Measurements from ENCODE around the gene TMEM167B.
"Not testable (repeated sequence)": the region's sequence is repeated elsewhere in the genome, so short reads cannot be mapped to it uniquely, and the experiment has no call there.

The TMEM167B gene

DNA sequence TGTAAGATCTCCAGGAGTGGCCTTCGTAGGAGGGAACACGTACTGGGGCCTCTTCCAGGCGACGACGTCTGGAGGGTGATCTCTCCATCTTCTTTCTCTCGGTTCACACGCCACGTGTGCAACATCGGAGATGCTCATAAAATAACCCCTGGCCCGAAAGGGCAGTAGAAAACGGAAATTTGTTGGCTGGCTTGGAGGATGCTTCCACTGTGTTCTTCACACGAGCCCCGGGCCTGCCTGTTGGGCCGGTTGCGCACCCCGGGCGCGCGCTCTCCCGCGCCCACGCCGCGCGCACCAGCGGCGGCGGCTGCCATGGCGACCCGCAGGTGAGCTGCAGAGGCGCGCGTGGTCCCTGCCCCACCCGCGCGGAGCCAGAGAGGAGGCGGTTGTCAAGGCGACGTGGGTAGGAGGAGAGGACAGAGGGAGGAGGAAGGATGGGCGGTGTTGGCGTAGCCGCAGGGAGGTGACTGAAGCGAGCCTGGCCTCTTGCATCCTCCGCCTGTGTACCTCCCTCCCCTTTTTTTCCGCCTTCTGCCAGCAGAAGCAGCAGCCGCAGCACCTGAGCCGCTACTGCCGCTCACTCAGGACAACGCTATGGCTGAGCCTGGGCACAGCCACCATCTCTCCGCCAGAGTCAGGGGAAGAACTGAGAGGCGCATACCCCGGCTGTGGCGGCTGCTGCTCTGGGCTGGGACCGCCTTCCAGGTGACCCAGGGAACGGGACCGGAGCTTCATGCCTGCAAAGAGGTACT is 23.2 kb downstream of the TMEM167B start, which contains the start of gene ELAPOR1:
Gene ELAPOR1 (plus strand): TSS at position 526 of the 752 bp plus-strand sequence. CDS start 69 bp downstream, at position 595.
- DNase-seq (ENCODE audit: low read depth), result no peak

DNA sequence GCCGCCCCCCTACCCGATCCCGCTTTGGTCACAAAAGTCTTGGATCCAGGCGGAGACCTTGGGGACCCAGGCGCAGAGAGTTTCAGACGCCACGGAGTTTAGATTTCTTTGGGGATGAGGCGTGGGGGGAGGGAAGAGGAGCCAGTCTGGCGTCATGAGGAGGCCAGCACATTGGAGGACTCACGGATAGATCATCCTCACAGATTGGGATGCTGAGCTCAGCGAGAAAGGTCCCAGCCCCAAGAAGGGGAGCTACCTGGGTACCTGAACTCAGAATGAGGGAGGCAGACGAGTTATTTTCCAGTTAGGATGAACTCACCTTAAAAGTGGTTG is 23.7 kb downstream of the TMEM167B start:
- DNase-seq (ENCODE audit: low read depth), result no peak

GRCh38 chr1:109115685-109116084 is 25.1 kb downstream of the TMEM167B start:
- DNase-seq (ENCODE audit: low read depth), result no peak

DNA sequence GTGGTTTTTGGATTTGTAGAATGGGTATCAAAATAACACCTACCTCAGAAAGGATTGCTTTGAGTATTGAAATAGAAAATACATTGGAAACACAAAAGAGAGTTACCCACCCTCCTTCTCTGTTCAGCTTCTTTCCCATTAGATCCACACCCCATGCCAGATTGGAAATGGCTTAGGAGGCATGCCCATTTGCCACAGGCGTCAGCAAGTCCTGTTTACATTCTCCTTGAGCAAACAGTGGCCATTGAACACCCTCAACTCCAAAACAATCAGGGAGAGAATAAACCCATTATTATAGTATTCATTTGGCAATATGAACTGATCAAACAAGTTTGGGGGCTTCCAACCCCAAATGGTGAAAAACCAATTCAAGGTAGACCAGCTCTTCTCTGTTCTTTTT is 25.7 kb downstream of the TMEM167B start:
- no peak for DNase-seq (ENCODE audit: low read depth)

GRCh38 chr1:109118089-109118488 is 27.5 kb downstream of the TMEM167B start:
- no peak for DNase-seq (ENCODE audit: low read depth)

- DNase-seq (ENCODE audit: low read depth), result no peak
Measured at GRCh38 chr1:109120356-109120755, 29.8 kb downstream of the TMEM167B start.

GRCh38 chr1:109131059-109131458 is 40.5 kb downstream of the TMEM167B start:
- DNase-seq (ENCODE audit: low read depth), result no peak

- DNase-seq (ENCODE audit: low read depth), result no peak
Measured at GRCh38 chr1:109131800-109132199, 41.2 kb downstream of the TMEM167B start.

- DNase-seq (ENCODE audit: low read depth), result no peak
Measured at GRCh38 chr1:109133002-109133706, 42.6 kb downstream of the TMEM167B start.

GRCh38 chr1:109133815-109134214 is 43.3 kb downstream of the TMEM167B start:
- DNase-seq (ENCODE audit: low read depth), result no peak

DNA sequence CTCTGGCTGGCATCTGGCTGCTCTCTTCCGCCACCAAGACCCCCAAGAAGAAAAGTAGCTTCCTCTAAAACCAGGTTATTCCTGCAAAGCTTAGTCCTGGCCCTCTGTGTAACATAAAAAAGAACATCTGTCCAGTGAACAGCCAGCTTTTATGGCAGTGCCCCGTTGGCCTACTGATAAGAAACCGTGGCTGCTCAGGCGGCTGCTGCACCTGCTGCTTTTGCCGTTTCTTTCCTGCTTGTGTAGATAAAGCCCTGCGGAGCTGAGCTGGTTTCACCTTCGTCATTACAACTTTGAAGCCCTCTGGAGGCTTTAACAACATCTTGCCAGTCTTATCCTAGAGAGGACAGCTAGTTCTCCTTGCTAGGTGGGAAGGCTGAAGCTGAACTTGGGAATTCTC is 43.9 kb downstream of the TMEM167B start:
- no peak for DNase-seq (ENCODE audit: low read depth)

DNA sequence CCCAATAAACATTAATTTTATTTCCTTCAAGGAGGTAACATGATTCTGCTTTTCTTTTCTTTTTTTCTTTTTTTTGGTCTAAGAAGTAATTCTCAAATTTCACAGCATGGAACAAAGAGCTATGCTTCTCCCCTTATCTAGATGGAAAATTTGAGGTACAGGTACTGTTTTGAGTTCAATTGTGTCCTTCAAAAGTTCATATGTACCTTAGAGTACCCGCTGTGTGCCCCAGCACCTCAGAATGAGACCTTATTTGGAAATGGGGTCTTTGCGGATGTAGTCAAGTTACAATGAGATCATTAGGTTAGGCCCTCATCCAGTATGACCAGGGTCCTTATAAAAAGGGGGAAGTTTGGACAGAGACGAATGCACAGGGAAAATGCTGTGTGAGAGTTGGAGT is 45.4 kb downstream of the TMEM167B start:
- no peak for DNase-seq (ENCODE audit: low read depth)

GRCh38 chr1:109136766-109137165 is 46.2 kb downstream of the TMEM167B start:
- no peak for DNase-seq (ENCODE audit: low read depth)

- no peak for DNase-seq (ENCODE audit: low read depth)
Measured at GRCh38 chr1:109137958-109138357, 47.4 kb downstream of the TMEM167B start.

DNA sequence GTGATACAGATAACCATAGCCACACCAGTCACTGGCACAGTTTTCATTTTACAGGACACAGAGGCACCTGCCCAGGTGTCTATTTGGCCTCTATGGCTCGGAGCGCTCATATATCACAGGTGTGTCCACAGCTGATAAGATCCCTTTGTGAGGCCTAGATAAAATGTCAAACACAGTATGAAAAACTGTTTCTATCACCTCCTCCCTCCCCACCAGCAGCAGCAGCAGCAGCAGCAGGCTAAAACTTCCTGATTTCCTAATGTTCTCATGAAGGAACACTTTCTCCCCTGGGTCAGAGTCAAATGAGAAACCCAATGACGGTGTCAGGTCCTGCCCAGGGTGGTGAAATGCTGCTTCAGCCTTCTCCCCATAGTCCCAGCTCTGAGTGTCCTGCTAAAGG is 47.8 kb downstream of the TMEM167B start:
- no peak for DNase-seq (ENCODE audit: low read depth)

DNA sequence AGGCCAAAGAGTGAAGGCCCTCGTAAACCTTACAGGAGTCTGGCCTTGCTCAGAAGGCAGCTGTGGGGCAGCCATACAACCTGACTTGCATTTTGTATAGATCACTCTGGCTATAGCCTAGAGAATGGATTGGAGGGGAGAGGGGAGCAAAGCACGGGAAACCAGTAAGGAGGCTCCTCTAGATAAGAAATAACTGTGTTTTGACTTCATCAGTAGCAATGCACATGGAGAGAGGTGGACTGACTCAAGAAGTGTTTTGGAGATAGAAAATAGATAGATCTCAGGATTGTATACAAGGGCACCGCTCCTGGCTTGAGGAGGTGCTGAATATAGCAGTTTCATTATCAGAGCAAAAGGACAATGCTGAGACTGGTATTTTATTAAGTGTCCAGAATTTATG is 49.8 kb downstream of the TMEM167B start:
- no peak for DNase-seq (ENCODE audit: low read depth)

DNA sequence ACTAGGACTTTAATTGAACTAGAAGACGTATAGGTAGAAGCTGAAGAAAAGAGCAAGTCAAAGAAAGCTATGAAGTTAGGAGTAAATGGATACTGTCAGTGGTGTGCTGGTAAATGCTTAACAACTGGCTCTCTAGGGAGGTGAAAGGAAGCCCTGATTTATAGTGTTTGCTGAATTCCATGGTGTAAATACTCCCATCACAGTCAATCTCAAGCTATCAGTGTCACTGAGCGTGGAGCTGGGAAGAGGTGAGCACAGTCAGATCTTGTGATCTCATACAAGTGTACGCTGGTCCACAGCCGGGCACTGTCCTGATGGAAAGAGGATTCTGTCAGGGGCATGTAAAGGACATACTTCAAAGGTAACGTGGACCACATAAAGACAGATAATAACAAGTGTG is 51.7 kb downstream of the TMEM167B start:
- no peak for DNase-seq (ENCODE audit: low read depth)

GRCh38 chr1:109142725-109143124 is 52.2 kb downstream of the TMEM167B start:
- DNase-seq (ENCODE audit: low read depth), result not testable (repeated sequence)

Measured in fibroblast of gingiva (primary cell).